BLaER1 treated with 17β-estradiol and CSF1 and Interleukin-3, amounts not matched to agents 10 nM and 100 nM (cell line): ENCODE measurements around the gene ZNF79.

Source experiments
- H3K27ac ChIP-seq, 11 experiments: shearing (Covaris generic); formaldehyde crosslinking; 2 replicates each; pipeline ENCODE4 v1.8.1; 2022
- H3K27me3 ChIP-seq, 11 experiments: shearing (Covaris generic); formaldehyde crosslinking; 2 replicates each; pipeline ENCODE4 v1.8.1; 2022
- H3K36me3 ChIP-seq, 11 experiments: shearing (Covaris generic); formaldehyde crosslinking; 2 replicates each; pipeline ENCODE4 v1.8.1; 2022
- H3K4me1 ChIP-seq, 10 experiments: shearing (Covaris generic); formaldehyde crosslinking; 2 replicates each; pipeline ENCODE4 v1.8.1; 2022
- H3K4me2 ChIP-seq, 11 experiments: shearing (Covaris generic); formaldehyde crosslinking; 2 replicates each; pipeline ENCODE4 v1.8.1; 2022
- H3K4me3 ChIP-seq, 10 experiments: shearing (Covaris generic); formaldehyde crosslinking; 2 replicates each; pipeline ENCODE4 v1.8.1; 2022
- H3K9ac ChIP-seq, 11 experiments: shearing (Covaris generic); formaldehyde crosslinking; 2 replicates each; pipeline ENCODE4 v1.8.1; 2022
- H3K9me3 ChIP-seq, 11 experiments: shearing (Covaris generic); formaldehyde crosslinking; replicated peaks in 1 of 11; 2 replicates each; pipeline ENCODE4 v1.8.1; 2022
- H4K20me1 ChIP-seq, 11 experiments: shearing (Covaris generic); formaldehyde crosslinking; 2 replicates each; pipeline ENCODE4 v1.8.1; 2022
- Cebpa-rat ChIP-seq, 11 experiments: shearing (Covaris generic); IDR thresholded peaks; 2 replicates each; pipeline ENCODE4 v1.8.1; 2022

Gene ZNF79

GRCh38 chr9:127403507-127404192 lies 20.5 kb upstream of the ZNF79 start:
- H3K4me2 ChIP-seq: no peak overlapping the region
- H3K4me3 ChIP-seq: no peak overlapping the region
- no peak overlapping the region for H3K9ac ChIP-seq
- no peaks in the 10 kb centered on the region for H3K9me3 ChIP-seq
- H4K20me1 ChIP-seq: peaks cover 0 to 57% (median 8%) of the 10 kb centered on the region in 11 experiments; a peak in 17 of 22 replicates
- peaks cover 0 to 14% (median 3%) of the 10 kb centered on the region in 10 experiments; a peak in 17 of 20 replicates for H3K4me1 ChIP-seq
- no peak overlapping the region for H3K27ac ChIP-seq
- no peak for TF ChIP-seq Cebpa-rat (IDR thresholded peaks at IDR 0.05)
- peaks cover 0 to 61% (median 10%) of the 10 kb centered on the region in 11 experiments; a peak in 13 of 22 replicates for H3K36me3 ChIP-seq
- H3K27me3 ChIP-seq: peaks cover 0 to 4% (median 2%) of the 10 kb centered on the region in 11 experiments; a peak in 11 of 22 replicates

- H3K4me2 ChIP-seq: no peak overlapping the region
- H3K9me3 ChIP-seq: no peaks in the 10 kb centered on the region
- peaks cover 0 to 60% (median 10%) of the 10 kb centered on the region in 11 experiments; a peak in 13 of 22 replicates for H3K36me3 ChIP-seq
- no peak overlapping the region for H3K4me3 ChIP-seq
- H3K27me3 ChIP-seq: no peaks in the 10 kb centered on the region
- H4K20me1 ChIP-seq: peaks cover 0 to 49% (median 0%) of the 10 kb centered on the region in 11 experiments; a peak in 9 of 22 replicates
- TF ChIP-seq Cebpa-rat (IDR thresholded peaks at IDR 0.05): no peak
- no peak overlapping the region for H3K27ac ChIP-seq
- H3K4me1 ChIP-seq: peaks cover 0 to 12% (median under 1%) of the 10 kb centered on the region in 10 experiments; a peak in 6 of 20 replicates
- no peak overlapping the region for H3K9ac ChIP-seq
These were observed 19.6 kb upstream of the ZNF79 start for GRCh38 chr9:127404631-127405030.

GRCh38 chr9:127405344-127406125 lies 18.6 kb upstream of the ZNF79 start:
- TF ChIP-seq Cebpa-rat (IDR thresholded peaks at IDR 0.05): no peak
- peaks cover 0 to 49% (median 0%) of the 10 kb centered on the region in 11 experiments; a peak in 7 of 22 replicates for H4K20me1 ChIP-seq
- peaks cover 0 to 12% (median 7%) of the 10 kb centered on the region in 10 experiments; a peak in 13 of 20 replicates for H3K4me1 ChIP-seq
- H3K4me2 ChIP-seq: no peak overlapping the region
- peaks cover 0 to 51% (median 10%) of the 10 kb centered on the region in 11 experiments; a peak in 13 of 22 replicates for H3K36me3 ChIP-seq
- H3K27me3 ChIP-seq: no peaks in the 10 kb centered on the region
- H3K4me3 ChIP-seq: no peak overlapping the region
- no peaks in the 10 kb centered on the region for H3K9me3 ChIP-seq
- peak overlapping the region in 1 of 11 experiments; percentile 3; a peak in 1 of 22 replicates for H3K9ac ChIP-seq
- no peak overlapping the region for H3K27ac ChIP-seq

GRCh38 chr9:127406799-127407491 lies 17.2 kb upstream of the ZNF79 start:
- Histone ChIP-seq H3K9me3 (no peaks in the 10 kb centered on the region), H3K4me2 (no peak overlapping the region), H3K36me3 (peaks cover 0 to 40% (median 10%) of the 10 kb centered on the region in 11 experiments; a peak in 12 of 22 replicates), H3K4me1 (peaks cover 0 to 24% (median 16%) of the 10 kb centered on the region in 10 experiments; a peak in 13 of 20 replicates), H3K4me3 (no peak overlapping the region), H3K9ac (no peak overlapping the region), H4K20me1 (peaks cover 0 to 40% (median 0%) of the 10 kb centered on the region in 11 experiments; a peak in 7 of 22 replicates), H3K27me3 (no peaks in the 10 kb centered on the region), H3K27ac (no peak overlapping the region)
- TF ChIP-seq Cebpa-rat (IDR thresholded peaks at IDR 0.05): no peak

- no peak overlapping the region for H3K9ac ChIP-seq
- H3K27me3 ChIP-seq: no peaks in the 10 kb centered on the region
- H3K4me2 ChIP-seq: no peak overlapping the region
- no peak overlapping the region for H3K4me3 ChIP-seq
- H3K4me1 ChIP-seq: peaks cover 0 to 28% (median 17%) of the 10 kb centered on the region in 10 experiments; a peak in 13 of 20 replicates
- no peak for TF ChIP-seq Cebpa-rat (IDR thresholded peaks at IDR 0.05)
- H4K20me1 ChIP-seq: peaks cover 0 to 35% (median 0%) of the 10 kb centered on the region in 11 experiments; a peak in 6 of 22 replicates
- H3K9me3 ChIP-seq: no peaks in the 10 kb centered on the region
- peaks cover 0 to 35% (median 10%) of the 10 kb centered on the region in 11 experiments; a peak in 12 of 22 replicates for H3K36me3 ChIP-seq
- H3K27ac ChIP-seq: no peak overlapping the region
These were observed 16.7 kb upstream of the ZNF79 start for GRCh38 chr9:127407492-127407843.

GRCh38 chr9:127411122-127411521 lies 13.1 kb upstream of the ZNF79 start:
- H3K4me2 ChIP-seq: peak overlapping the region in 5 of 11 experiments; percentile 38 to 85 (median 69); a peak in 10 of 22 replicates
- no peak overlapping the region for H3K4me3 ChIP-seq
- no peaks in the 10 kb centered on the region for H3K27me3 ChIP-seq
- H3K27ac ChIP-seq: peak overlapping the region in 5 of 11 experiments; percentile 3 to 86 (median 69); a peak in 7 of 22 replicates
- H3K36me3 ChIP-seq: peaks cover 0 to 6% (median 0%) of the 10 kb centered on the region in 11 experiments; a peak in 3 of 22 replicates
- H4K20me1 ChIP-seq: peaks cover 0 to 7% (median 0%) of the 10 kb centered on the region in 11 experiments; a peak in 1 of 22 replicates
- H3K4me1 ChIP-seq: peaks cover 0 to 55% (median 16%) of the 10 kb centered on the region in 10 experiments; a peak in 13 of 20 replicates
- TF ChIP-seq Cebpa-rat (IDR thresholded peaks at IDR 0.05): no peak
- peak overlapping the region in 3 of 11 experiments; percentile 52 to 71 (median 69); a peak in 4 of 22 replicates for H3K9ac ChIP-seq
- H3K9me3 ChIP-seq: no peaks in the 10 kb centered on the region

GRCh38 chr9:127415141-127415540 lies 9.0 kb upstream of the ZNF79 start:
- no peak for TF ChIP-seq Cebpa-rat (IDR thresholded peaks at IDR 0.05)
- Histone ChIP-seq H3K4me2 (peak overlapping the region in 6 of 11 experiments; percentile 11 to 58 (median 20); a peak in 9 of 22 replicates), H3K9me3 (no peaks in the 10 kb centered on the region), H3K9ac (no peak overlapping the region), H3K4me3 (no peak overlapping the region), H3K36me3 (peaks cover 0 to 6% (median 0%) of the 10 kb centered on the region in 11 experiments; a peak in 1 of 22 replicates), H4K20me1 (peaks cover 0 to 5% (median 0%) of the 10 kb centered on the region in 11 experiments; a peak in 2 of 22 replicates), H3K27me3 (no peaks in the 10 kb centered on the region), H3K4me1 (peaks cover 0 to 65% (median 15%) of the 10 kb centered on the region in 10 experiments; a peak in 13 of 20 replicates), H3K27ac (no peak overlapping the region)

- peaks cover 0 to 60% (median 14%) of the 10 kb centered on the region in 10 experiments; a peak in 13 of 20 replicates for H3K4me1 ChIP-seq
- H3K9me3 ChIP-seq: no peaks in the 10 kb centered on the region
- H4K20me1 ChIP-seq: peaks cover 0 to 5% (median 0%) of the 10 kb centered on the region in 11 experiments; a peak in 2 of 22 replicates
- no peak for TF ChIP-seq Cebpa-rat (IDR thresholded peaks at IDR 0.05)
- peaks cover 0 to 6% (median 0%) of the 10 kb centered on the region in 11 experiments; a peak in 1 of 22 replicates for H3K36me3 ChIP-seq
- no peak overlapping the region for H3K9ac ChIP-seq
- no peak overlapping the region for H3K4me3 ChIP-seq
- peak overlapping the region in 4 of 11 experiments; percentile 14 to 58 (median 32); a peak in 5 of 22 replicates for H3K4me2 ChIP-seq
- no peak overlapping the region for H3K27ac ChIP-seq
- no peaks in the 10 kb centered on the region for H3K27me3 ChIP-seq
These were observed 8.5 kb upstream of the ZNF79 start for GRCh38 chr9:127415657-127416056.
